ENCODE results near the gene NHP2. TPM values are rescaled to one million over a fixed set of nuclear protein-coding genes. Genes with fewer than 3 reads are reported as not detected.

NHP2 gene
- total RNA-seq, 1 experiment from 2014 or later = 263 TPM

- Mint-ChIP-seq H3K9me3 (0 out of 2 replicates have a peak, but pooled peaks cover 3% of the 10 kb centered on the region), H3K27ac (no peak overlapping the region), H3K27me3 (ENCODE audit: low read depth) (no peaks in the 10 kb centered on the region; the same call in 1 of the 2 replicates), H3K4me1 (peaks cover 13% of the 10 kb centered on the region), H3K36me3 (0 out of 2 replicates have a peak, but pooled peaks cover 2% of the 10 kb centered on the region), H3K4me3 (no peak overlapping the region)
- DNase-seq (ENCODE audit: low spot score) (no peak), ATAC-seq (no peak)
- ChIA-PET POLR2A (no interaction called here), CTCF (interaction anchor here (1.1 kb wide), 2 partner anchors 17 to 42 kb away, joined by 3 to 4 read pairs; no protein-coding TSS in a partner anchor)
- TF ChIP-seq USF2 (CRISPR knock-in tag; IDR thresholded peaks at IDR 0.05) (no peak), ZNF317 (CRISPR knock-in tag; IDR thresholded peaks at IDR 0.05; ENCODE audit: borderline replicate concordance, low read depth) (peak; percentile 58; the same call in 1 of the 2 replicates)
Observed at GRCh38 chr5:178103612-178104011, 50.1 kb downstream of the NHP2 start.

Other genes starting within 250 kb of the NHP2 start
- not detected in 3 replicates for gene PROP1, start 157.6 kb downstream of the NHP2 start, total RNA-seq (2021)
- gene N4BP3, start 40.4 kb downstream of the NHP2 start, total RNA-seq (2021) = 40.3 to 46.2 TPM (median 41.6 TPM) in 3 replicates
- 86.1 to 93.3 TPM (median 92.5 TPM) in 3 replicates for gene RMND5B, start 22.9 kb downstream of the NHP2 start, total RNA-seq (2021)
- not detected in 3 replicates for gene GMCL2, start 33.5 kb upstream of the NHP2 start, total RNA-seq (2021)
- 414 to 457 TPM (median 419 TPM) in 3 replicates for gene HNRNPAB, start 50.6 kb upstream of the NHP2 start, total RNA-seq (2021)
- gene PHYKPL, start 78.9 kb upstream of the NHP2 start, total RNA-seq (2021) = 30.9 to 41.7 TPM (median 31.7 TPM) in 3 replicates